ENCODE measurements around the gene PTPRE.

DNA sequence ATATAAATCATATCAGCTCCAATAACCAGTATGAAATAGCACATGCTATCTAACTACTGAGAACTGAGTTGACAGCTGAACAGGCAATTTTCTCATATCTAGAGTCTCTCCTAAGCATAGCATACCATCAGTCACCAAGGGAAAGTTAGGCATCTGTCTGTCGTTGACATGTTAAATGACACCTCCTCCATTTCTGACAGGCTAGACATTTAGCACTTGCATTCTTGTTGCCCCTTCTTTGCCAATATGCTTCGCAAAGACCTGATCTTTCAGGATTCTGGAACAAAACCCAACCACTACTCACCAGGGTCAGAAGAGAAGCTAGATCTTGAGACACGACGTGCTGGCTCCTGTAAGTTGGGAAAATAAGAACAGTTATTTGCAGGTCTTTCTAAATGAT is 209.3 kb downstream of the PTPRE start:
- TF ChIP-seq, protein P1, sequence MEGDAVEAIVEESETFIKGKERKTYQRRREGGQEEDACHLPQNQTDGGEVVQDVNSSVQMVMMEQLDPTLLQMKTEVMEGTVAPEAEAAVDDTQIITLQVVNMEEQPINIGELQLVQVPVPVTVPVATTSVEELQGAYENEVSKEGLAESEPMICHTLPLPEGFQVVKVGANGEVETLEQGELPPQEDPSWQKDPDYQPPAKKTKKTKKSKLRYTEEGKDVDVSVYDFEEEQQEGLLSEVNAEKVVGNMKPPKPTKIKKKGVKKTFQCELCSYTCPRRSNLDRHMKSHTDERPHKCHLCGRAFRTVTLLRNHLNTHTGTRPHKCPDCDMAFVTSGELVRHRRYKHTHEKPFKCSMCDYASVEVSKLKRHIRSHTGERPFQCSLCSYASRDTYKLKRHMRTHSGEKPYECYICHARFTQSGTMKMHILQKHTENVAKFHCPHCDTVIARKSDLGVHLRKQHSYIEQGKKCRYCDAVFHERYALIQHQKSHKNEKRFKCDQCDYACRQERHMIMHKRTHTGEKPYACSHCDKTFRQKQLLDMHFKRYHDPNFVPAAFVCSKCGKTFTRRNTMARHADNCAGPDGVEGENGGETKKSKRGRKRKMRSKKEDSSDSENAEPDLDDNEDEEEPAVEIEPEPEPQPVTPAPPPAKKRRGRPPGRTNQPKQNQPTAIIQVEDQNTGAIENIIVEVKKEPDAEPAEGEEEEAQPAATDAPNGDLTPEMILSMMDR (IDR thresholded peaks at IDR 0.05), result no peak
- no peak for TF ChIP-seq POLR2A (IDR thresholded peaks at IDR 0.05)
- no peak for TF ChIP-seq EP300 (IDR thresholded peaks at IDR 0.05)
- no peak for TF ChIP-seq POLR2AphosphoS5 (IDR thresholded peaks at IDR 0.05)
